HG03060 (cell line): ENCODE data around the gene SELENOS.

ENCODE experiments used
- ATAC-seq: cut with Tn5 transposase; IDR thresholded peaks from one replicate; pipeline ENCODE4 v1.9.1; 2021; ENCODE audit warnings: low read depth, moderate number of reproducible peaks; ENCODE audit not compliant: unreplicated experiment

Gene SELENOS

GRCh38 chr15:101252836-101253235, 24.4 kb downstream of the SELENOS start:
- ATAC-seq, result peak; percentile 1

DNA sequence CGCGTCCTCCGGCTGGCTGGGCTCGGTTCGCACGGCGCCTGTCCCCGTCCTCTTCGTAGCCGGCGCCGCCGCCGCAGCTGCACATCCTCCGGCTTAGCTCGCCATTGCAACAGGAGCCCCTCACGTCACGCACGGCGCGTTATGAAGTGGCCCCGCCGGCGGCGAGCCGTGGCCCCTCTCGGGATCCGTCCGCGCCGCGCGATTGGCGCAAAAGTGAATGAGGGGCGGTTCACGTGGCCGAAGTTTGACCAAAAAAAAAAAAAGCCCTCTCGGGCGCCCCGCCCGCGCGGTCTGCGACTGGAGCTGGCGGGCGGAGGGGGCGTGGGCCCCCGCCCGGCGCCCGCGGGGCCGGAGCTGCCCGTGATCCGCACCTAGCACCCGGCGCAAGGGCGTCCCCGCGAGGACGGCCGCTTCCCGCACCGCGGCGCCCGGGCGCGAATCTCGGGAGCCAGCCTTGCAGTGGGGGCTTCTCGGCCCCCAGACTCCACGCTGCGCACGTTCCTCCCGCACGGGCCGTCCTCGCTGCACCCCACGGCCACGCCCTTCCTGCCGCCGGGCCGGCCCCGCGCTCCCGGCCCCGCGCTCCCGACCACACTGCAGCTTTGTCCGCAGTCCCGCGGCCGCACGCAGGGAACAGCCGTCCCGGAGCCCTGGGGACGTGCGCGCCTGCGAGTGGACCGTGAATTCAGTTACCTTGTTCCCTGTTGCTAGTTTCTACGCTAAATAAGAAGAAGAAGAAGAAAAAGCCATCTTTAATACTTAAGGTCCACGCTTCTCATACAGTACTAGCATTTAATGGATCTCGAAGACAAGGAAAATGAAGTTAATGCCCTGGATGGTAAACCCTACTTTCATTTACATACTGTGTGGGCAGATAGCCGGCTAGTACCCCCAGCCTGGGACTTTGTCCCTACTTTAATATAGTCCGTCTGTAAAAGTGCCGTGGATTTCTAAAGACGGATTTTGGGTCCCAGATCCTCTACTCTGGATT, 25.2 kb downstream of the SELENOS start, which contains the start of gene CHSY1:
Gene CHSY1 (minus strand): TSS at position 219 of the 991 bp plus-strand sequence. CDS start 592 bp downstream, outside the sequence.
- ATAC-seq, result peak; percentile 70

GRCh38 chr15:101250873-101251829, 26.1 kb downstream of the SELENOS start:
- no peak for ATAC-seq

DNA sequence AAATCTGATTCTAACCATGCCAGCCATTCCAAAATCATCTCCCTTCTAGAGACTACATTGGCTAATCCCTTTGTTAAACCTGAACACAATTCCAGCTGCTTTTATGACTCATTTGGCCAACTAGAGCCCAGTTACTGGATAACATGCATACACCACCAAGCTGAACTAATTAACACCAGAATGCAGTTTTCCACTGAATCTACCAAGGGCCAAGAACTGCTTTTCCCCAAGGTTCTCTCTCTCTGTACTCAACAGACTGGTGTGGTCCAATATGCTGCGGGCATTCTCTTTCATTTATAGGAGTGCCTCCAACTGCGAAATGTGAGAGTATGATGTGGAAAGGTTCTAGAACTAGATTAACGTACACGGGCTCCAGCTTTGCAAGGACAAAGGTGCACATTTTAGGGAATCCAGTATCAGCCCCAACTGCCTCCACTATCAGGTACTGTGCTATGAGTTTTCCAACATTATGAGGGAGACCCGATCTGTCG, 26.9 kb downstream of the SELENOS start:
- ATAC-seq, result no peak

DNA sequence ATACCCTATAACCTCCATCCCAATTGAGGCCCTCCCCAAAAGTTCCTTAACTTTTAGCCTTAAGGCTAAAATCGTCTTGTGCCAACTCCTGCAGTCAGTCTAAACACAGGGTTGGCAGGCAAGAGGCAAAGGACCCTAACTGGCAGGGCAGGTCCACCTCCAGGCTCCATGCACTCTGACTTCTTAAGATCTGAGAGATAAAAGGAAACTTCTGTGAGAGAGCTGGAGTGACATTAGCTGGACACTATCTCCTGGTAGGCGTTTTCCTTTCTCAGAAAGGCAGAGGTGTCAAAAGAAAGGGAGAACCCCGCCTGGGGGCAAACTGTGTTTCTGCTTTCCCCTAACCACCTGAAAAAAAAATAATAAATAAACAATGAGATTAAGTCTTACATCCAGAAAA, 29.0 kb downstream of the SELENOS start:
- ATAC-seq, result no peak

- ATAC-seq, result no peak
These were observed 30.2 kb downstream of the SELENOS start for GRCh38 chr15:101246824-101247745.

GRCh38 chr15:101246391-101246790, 30.9 kb downstream of the SELENOS start:
- no peak for ATAC-seq

- ATAC-seq, result no peak
These were observed 32.2 kb downstream of the SELENOS start for GRCh38 chr15:101244889-101245668.

- no peak for ATAC-seq
These were observed 33.1 kb downstream of the SELENOS start for GRCh38 chr15:101244036-101244781.

- ATAC-seq, result no peak
These were observed 33.9 kb downstream of the SELENOS start for GRCh38 chr15:101243420-101243819.

- no peak for ATAC-seq
These were observed 34.3 kb downstream of the SELENOS start for GRCh38 chr15:101242999-101243336.

- peak; percentile 65 for ATAC-seq
These were observed 34.9 kb downstream of the SELENOS start for GRCh38 chr15:101242160-101242998.

- ATAC-seq, result no peak
These were observed 36.9 kb downstream of the SELENOS start for GRCh38 chr15:101240358-101240757.

GRCh38 chr15:101239724-101240136, 37.6 kb downstream of the SELENOS start:
- no peak for ATAC-seq

DNA sequence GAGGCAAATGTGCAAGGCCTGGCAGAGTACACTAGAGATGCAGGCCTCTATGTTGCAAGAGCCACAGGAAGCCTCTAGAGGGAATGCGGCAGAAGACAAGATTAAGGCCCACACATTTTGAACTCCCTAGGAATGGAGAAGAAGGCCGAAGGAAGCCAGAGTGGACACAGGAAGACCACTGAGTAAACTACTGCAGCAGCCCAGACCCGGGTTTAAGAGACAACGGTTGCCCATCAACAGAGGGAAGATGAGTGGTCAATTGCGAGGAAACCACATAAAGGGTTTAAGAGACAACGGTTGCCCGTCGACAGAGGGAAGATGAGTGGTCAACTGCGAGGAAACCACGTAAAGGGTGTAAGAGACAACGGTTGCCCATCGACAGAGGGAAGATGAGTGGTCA, 40.0 kb downstream of the SELENOS start:
- ATAC-seq, result no peak

- no peak for ATAC-seq
These were observed 43.5 kb downstream of the SELENOS start for GRCh38 chr15:101233651-101234280.

GRCh38 chr15:101232677-101233076, 44.6 kb downstream of the SELENOS start:
- no peak for ATAC-seq
